ENCODE data around the gene CEP128.

The CEP128 gene

GRCh38 chr14:80587096-80587724 lies 354.3 kb downstream of the CEP128 start:
- DNase-seq: no peak

- DNase-seq: no peak
Observed at GRCh38 chr14:80586131-80586530, 355.4 kb downstream of the CEP128 start.

GRCh38 chr14:80585506-80585835 lies 356.1 kb downstream of the CEP128 start:
- DNase-seq: no peak

- DNase-seq: no peak
Observed at GRCh38 chr14:80584744-80585505, 356.6 kb downstream of the CEP128 start.

GRCh38 chr14:80577599-80577998 lies 363.9 kb downstream of the CEP128 start:
- DNase-seq: no peak

GRCh38 chr14:80576401-80576800 lies 365.1 kb downstream of the CEP128 start:
- no peak for DNase-seq

- DNase-seq: no peak
Observed at GRCh38 chr14:80575763-80576162, 365.8 kb downstream of the CEP128 start.

GRCh38 chr14:80572666-80573065 lies 368.9 kb downstream of the CEP128 start:
- DNase-seq: no peak

GRCh38 chr14:80570930-80571298 lies 370.6 kb downstream of the CEP128 start:
- no peak for DNase-seq

GRCh38 chr14:80567905-80568536 lies 373.5 kb downstream of the CEP128 start:
- DNase-seq: no peak

GRCh38 chr14:80565001-80565400 lies 376.5 kb downstream of the CEP128 start:
- DNase-seq: no peak

GRCh38 chr14:80564051-80564450 lies 377.5 kb downstream of the CEP128 start:
- DNase-seq: no peak

GRCh38 chr14:80560800-80561657 lies 380.5 kb downstream of the CEP128 start:
- DNase-seq: no peak

- no peak for DNase-seq
Observed at GRCh38 chr14:80554139-80554538, 387.4 kb downstream of the CEP128 start.

- no peak for DNase-seq
Observed at GRCh38 chr14:80549141-80549540, 392.4 kb downstream of the CEP128 start.

- no peak for DNase-seq
Observed at GRCh38 chr14:80545935-80546854, 395.3 kb downstream of the CEP128 start.

- DNase-seq: no peak
Observed at GRCh38 chr14:80544366-80544765, 397.2 kb downstream of the CEP128 start.

GRCh38 chr14:80543211-80543610 lies 398.3 kb downstream of the CEP128 start:
- no peak for DNase-seq

- no peak for DNase-seq
Observed at GRCh38 chr14:80538633-80539375, 402.7 kb downstream of the CEP128 start.

GRCh38 chr14:80537626-80538025 lies 403.9 kb downstream of the CEP128 start:
- DNase-seq: no peak

GRCh38 chr14:80536456-80536855 lies 405.1 kb downstream of the CEP128 start:
- DNase-seq: no peak

- no peak for DNase-seq
Observed at GRCh38 chr14:80535171-80535570, 406.4 kb downstream of the CEP128 start.
